Suprapubic skin (tissue), 4 donors: ENCODE results near the gene AIDA.

Experiments used
- EP300 ChIP-seq: sonication (generic); formaldehyde crosslinking; IDR thresholded peaks from one replicate; pipeline ENCODE4 v1.6.1; 2017; ENCODE audit warnings: antibody characterized with exemption
- POLR2A ChIP-seq, 2 donors: fragments of 450-650 bp; IDR thresholded peaks; one replicate each; pipeline ENCODE4 v1.6.1; 2017; ENCODE audit warnings: antibody characterized with exemption in 2 of 2, mild to moderate bottlenecking in 2 of 2, moderate library complexity in 2 of 2
- POLR2AphosphoS5 ChIP-seq, 3 donors: sonication (generic); formaldehyde crosslinking; IDR thresholded peaks; one replicate each; pipeline ENCODE4 v1.6.1; 2017; ENCODE audit warnings: antibody characterized with exemption in 3 of 3
- TF ChIP-seq, protein P1 (sequence below), 2 donors: fragments of 200-600 bp in 1 of 2; fragments of 450-650 bp in 1 of 2; sonication (generic) in 1 of 2; IDR thresholded peaks; one replicate each; pipeline ENCODE4 v1.5.1; 2016 to 2019; ENCODE audit warnings: antibody characterized with exemption in 2 of 2, mild to moderate bottlenecking in 1 of 2, moderate library complexity in 1 of 2

GRCh38 chr1:222632749-222633148, 79.5 kb downstream of the AIDA start:
- TF ChIP-seq, protein P1, sequence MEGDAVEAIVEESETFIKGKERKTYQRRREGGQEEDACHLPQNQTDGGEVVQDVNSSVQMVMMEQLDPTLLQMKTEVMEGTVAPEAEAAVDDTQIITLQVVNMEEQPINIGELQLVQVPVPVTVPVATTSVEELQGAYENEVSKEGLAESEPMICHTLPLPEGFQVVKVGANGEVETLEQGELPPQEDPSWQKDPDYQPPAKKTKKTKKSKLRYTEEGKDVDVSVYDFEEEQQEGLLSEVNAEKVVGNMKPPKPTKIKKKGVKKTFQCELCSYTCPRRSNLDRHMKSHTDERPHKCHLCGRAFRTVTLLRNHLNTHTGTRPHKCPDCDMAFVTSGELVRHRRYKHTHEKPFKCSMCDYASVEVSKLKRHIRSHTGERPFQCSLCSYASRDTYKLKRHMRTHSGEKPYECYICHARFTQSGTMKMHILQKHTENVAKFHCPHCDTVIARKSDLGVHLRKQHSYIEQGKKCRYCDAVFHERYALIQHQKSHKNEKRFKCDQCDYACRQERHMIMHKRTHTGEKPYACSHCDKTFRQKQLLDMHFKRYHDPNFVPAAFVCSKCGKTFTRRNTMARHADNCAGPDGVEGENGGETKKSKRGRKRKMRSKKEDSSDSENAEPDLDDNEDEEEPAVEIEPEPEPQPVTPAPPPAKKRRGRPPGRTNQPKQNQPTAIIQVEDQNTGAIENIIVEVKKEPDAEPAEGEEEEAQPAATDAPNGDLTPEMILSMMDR (IDR thresholded peaks at IDR 0.05) = no peak
- TF ChIP-seq POLR2AphosphoS5 (IDR thresholded peaks at IDR 0.05) (no peak), POLR2A (IDR thresholded peaks at IDR 0.05) (no peak), EP300 (no peak)
